ENCODE results near the gene MYO18A. TPM values are rescaled to one million over a fixed set of nuclear protein-coding genes. Genes with fewer than 3 reads are reported as not detected.

MYO18A gene
- total RNA-seq, 1 donor = 59.6 TPM

- TF ChIP-seq, protein P1, sequence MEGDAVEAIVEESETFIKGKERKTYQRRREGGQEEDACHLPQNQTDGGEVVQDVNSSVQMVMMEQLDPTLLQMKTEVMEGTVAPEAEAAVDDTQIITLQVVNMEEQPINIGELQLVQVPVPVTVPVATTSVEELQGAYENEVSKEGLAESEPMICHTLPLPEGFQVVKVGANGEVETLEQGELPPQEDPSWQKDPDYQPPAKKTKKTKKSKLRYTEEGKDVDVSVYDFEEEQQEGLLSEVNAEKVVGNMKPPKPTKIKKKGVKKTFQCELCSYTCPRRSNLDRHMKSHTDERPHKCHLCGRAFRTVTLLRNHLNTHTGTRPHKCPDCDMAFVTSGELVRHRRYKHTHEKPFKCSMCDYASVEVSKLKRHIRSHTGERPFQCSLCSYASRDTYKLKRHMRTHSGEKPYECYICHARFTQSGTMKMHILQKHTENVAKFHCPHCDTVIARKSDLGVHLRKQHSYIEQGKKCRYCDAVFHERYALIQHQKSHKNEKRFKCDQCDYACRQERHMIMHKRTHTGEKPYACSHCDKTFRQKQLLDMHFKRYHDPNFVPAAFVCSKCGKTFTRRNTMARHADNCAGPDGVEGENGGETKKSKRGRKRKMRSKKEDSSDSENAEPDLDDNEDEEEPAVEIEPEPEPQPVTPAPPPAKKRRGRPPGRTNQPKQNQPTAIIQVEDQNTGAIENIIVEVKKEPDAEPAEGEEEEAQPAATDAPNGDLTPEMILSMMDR (IDR thresholded peaks at IDR 0.05; ENCODE audit: insufficient read depth, low read depth, low read length) = no peak
- no peak for DNase-seq (ENCODE audit: low read depth)
Measured at GRCh38 chr17:29180788-29181160, 576 bp upstream of the MYO18A start.

DNA sequence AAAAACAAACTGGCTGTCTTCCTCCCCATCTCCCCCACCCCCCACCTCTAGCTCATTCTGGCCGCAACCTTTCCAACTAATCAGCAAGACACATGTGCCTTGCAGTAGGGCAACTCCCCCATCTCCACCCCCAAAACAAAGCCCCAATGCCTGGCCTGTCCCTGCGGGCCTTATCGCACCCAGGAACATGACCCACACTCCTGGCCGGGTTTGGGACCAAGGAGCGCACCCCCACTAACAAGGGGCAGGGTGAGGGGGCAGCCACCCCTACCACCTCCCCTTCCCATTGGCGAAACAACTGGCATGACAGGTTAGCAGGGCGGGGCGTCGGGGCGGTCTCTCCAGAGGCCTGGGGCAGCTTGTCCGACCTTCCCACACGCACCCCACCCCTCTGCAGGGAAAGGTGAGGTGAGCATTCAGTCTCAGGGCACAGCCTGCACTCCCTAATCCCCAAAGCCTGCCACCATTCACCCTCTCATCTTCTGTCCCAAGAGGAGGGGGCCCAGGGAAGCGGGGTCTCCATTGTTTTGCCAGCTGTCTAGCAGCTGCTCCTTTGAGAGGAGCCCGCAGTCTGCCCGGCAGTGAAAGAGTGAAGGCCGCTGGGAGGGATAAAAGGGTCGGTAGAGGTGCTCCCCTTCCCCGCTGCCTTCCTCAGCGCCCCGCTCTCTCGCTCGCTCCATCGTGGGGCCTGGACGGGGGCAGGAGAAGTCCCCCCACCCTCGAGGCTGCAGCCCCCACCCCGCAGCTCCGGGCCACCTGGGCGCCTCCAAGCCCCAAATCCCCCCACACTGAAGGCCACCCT lies 765 bp downstream of the MYO18A start:
- TF ChIP-seq, protein P1 (IDR thresholded peaks at IDR 0.05; ENCODE audit: insufficient read depth, low read depth, low read length) = no peak
- no peak for DNase-seq (ENCODE audit: low read depth)
- H3K4me3 ChIP-seq (ENCODE audit: low read depth, low read length) = peak overlapping the region; percentile 66

More at GRCh38 chr17:29180788-29181160, 576 bp upstream of the MYO18A start:
- peak overlapping the region; percentile 66 for H3K4me3 ChIP-seq (ENCODE audit: low read depth, low read length)

GRCh38 chr17:29178750-29179231 lies 1.4 kb downstream of the MYO18A start:
- DNase-seq (ENCODE audit: low read depth) = no peak
- TF ChIP-seq, protein P1 (IDR thresholded peaks at IDR 0.05; ENCODE audit: insufficient read depth, low read depth, low read length) = no peak
- H3K4me3 ChIP-seq (ENCODE audit: low read depth, low read length) = peak overlapping the region; percentile 66

DNA sequence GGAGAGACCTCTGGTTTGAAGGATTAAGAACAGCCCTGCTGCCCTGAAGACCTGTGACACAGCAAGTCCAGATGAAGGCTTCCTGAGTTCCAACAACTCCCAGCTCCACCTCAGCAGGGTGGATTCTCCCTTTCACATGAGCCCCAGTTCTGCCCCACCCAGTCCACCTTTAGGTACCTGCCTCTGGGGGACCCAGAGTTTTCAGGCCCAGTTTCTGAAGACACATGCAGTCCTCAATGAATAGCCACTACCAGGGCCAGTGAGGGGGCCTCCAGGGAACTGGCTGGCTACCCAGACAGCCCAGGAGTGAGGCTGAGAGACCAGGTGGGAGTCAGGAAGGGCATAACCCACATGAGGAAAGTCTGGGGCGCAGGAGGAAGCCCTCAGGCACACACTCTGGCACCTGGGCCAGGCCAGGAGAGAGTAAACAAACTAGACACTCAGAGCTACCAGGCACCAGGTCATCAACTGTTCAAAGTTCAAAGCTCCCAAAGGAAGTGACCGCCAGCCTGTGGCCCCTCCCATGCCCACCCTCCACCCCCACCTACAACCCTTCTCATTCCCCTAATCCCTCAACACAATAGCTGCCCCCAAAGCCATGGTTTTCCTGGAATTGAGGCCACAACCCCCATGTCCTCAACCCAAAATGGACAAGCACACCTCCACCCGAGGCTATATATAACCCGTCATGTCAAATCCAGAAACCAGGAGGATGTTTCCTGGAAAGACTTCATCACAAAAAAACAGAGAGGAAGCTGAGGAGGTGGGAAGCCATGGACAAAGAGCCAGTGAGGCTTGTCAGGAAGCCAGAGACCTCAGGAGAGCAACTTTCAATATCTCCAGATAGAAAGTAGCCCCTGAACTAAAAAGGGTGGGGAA lies 2.1 kb downstream of the MYO18A start:
- TF ChIP-seq, protein P1 (IDR thresholded peaks at IDR 0.05; ENCODE audit: insufficient read depth, low read depth, low read length) = no peak
- DNase-seq (ENCODE audit: low read depth) = no peak
- peak overlapping the region; percentile 66 for H3K4me3 ChIP-seq (ENCODE audit: low read depth, low read length)

DNA sequence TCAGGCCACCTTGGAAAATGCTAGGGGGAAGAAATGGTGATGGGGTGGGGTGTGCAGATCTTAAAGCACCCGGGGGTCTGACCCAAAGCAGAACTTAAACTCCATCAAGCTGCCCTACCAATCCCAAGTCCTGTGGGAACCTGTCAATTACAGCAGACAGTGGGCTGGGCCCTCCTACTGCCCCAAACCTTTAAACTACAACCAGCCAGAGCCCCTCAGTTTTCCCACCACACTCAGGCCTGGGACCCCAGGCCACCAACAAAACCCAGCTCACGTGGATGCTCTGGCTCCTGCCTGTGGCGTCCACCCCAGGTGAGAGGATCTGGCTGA lies 2.7 kb downstream of the MYO18A start:
- DNase-seq (ENCODE audit: low read depth) = no peak
- H3K4me3 ChIP-seq (ENCODE audit: low read depth, low read length) = no peak overlapping the region
- TF ChIP-seq, protein P1 (IDR thresholded peaks at IDR 0.05; ENCODE audit: insufficient read depth, low read depth, low read length) = no peak

GRCh38 chr17:29176558-29177351 lies 3.4 kb downstream of the MYO18A start:
- peak; percentile 55 for DNase-seq (ENCODE audit: low read depth)
- TF ChIP-seq, protein P1 (IDR thresholded peaks at IDR 0.05; ENCODE audit: insufficient read depth, low read depth, low read length) = no peak

More at GRCh38 chr17:29176558-29177351, 3.4 kb downstream of the MYO18A start:
- H3K4me3 ChIP-seq (ENCODE audit: low read depth, low read length) = peak overlapping the region; percentile 52
